22Rv1 (cell line): ENCODE data around the gene PCYOX1L.

Source experiments
- CTCF ChIP-seq: fragments of 450-650 bp; IDR thresholded peaks from 2 replicates; pipeline ENCODE4 v1.5.1; 2017; ENCODE audit warnings: mild to moderate bottlenecking
- ZFX ChIP-seq: fragments of 450-650 bp; IDR thresholded peaks from 2 replicates; pipeline ENCODE4 v1.6.1; 2017; ENCODE audit warnings: antibody characterized with exemption, borderline replicate concordance

GRCh38 chr5:149406979-149407306 lies 49.1 kb downstream of the PCYOX1L start:
- TF ChIP-seq CTCF = no peak
- TF ChIP-seq ZFX = no peak
